Common myeloid progenitor, CD34-positive (primary cell): ENCODE results near the gene MUS81.
"Not testable (repeated sequence)": the region's sequence is repeated elsewhere in the genome, so short reads cannot be mapped to it uniquely, and the experiment has no call there.

Experiments
- CTCF ChIA-PET: fragments of 350-600 bp; sonication (Branson Sonifier 250); formaldehyde crosslinking; loops from one replicate; lab custom pipeline; 2021; ENCODE audit warnings: antibody characterized with exemption; lab: Charles Lee
- POLR2A ChIA-PET: fragments of 350-600 bp; sonication (Branson Sonifier 250); formaldehyde crosslinking; loops from one replicate; lab custom pipeline; 2021; ENCODE audit warnings: antibody characterized with exemption; lab: Charles Lee
- DNase-seq, 3 donors: peaks; one replicate each; pipeline versions ENCODE4 v3.0.0 to v3.0.0-alpha.2; 2013
- H3K27ac ChIP-seq, 2 experiments: 1 replicate in 1 of 2; 2 replicates in 1 of 2; pipeline ENCODE4 v1.7.0; 2013; ENCODE audit warnings: inconsistent platforms in 2 of 2, low read length in 2 of 2, mild to moderate bottlenecking in 2 of 2, low read depth in 1 of 2, moderate library complexity in 1 of 2; ENCODE audit not compliant: severe bottlenecking in 2 of 2, insufficient read depth in 1 of 2, poor library complexity in 1 of 2
- H3K27me3 ChIP-seq, 5 experiments: replicated peaks in 2 of 5; 1 replicate in 3 of 5; 2 replicates in 2 of 5; pipeline versions ENCODE4 v1.6.1 to v1.7.0; 2013; ENCODE audit warnings: low read length in 4 of 5, mild to moderate bottlenecking in 2 of 5, moderate library complexity in 2 of 5, inconsistent platforms in 1 of 5; ENCODE audit not compliant: insufficient read depth in 5 of 5, control insufficient read depth in 4 of 5
- H3K36me3 ChIP-seq, 4 experiments: 1 replicate in 2 of 4; 2 replicates in 2 of 4; pipeline versions ENCODE4 v1.6.1 to v1.7.0; 2013; ENCODE audit warnings: low read length in 3 of 4, control low read depth in 1 of 4, mild to moderate bottlenecking in 1 of 4; ENCODE audit not compliant: control insufficient read depth in 4 of 4, insufficient read depth in 4 of 4
- H3K4me1 ChIP-seq, 4 experiments: 1 replicate in 3 of 4; 2 replicates in 1 of 4; pipeline versions ENCODE4 v1.6.1 to v1.7.1; 2013; ENCODE audit warnings: low read length in 3 of 4, mild to moderate bottlenecking in 3 of 4, control low read depth in 1 of 4, inconsistent platforms in 1 of 4, moderate library complexity in 1 of 4; ENCODE audit not compliant: control insufficient read depth in 4 of 4, insufficient read depth in 4 of 4; ENCODE audit errors: control extremely low read depth in 1 of 4
- H3K4me3 ChIP-seq, 7 experiments: 1 replicate in 4 of 7; 2 replicates in 3 of 7; pipeline versions ENCODE4 v1.5.1 to v1.7.0; 2013; ENCODE audit warnings: mild to moderate bottlenecking in 7 of 7, low read length in 6 of 7, moderate library complexity in 6 of 7, inconsistent platforms in 2 of 7, low read depth in 2 of 7, control low read depth in 1 of 7; ENCODE audit not compliant: insufficient read depth in 4 of 7, control insufficient read depth in 1 of 7; ENCODE audit errors: extremely low read depth in 1 of 7
- H3K9me3 ChIP-seq, 5 experiments: 1 replicate in 4 of 5; 2 replicates in 1 of 5; pipeline versions ENCODE4 v1.6.1 to v1.7.1; 2013; ENCODE audit warnings: low read length in 4 of 5, mild to moderate bottlenecking in 2 of 5, inconsistent platforms in 1 of 5, low read depth in 1 of 5, moderate library complexity in 1 of 5; ENCODE audit not compliant: control insufficient read depth in 4 of 5, insufficient read depth in 2 of 5; ENCODE audit errors: control extremely low read depth in 1 of 5
- WGBS: methylation state at CpG from one replicate; pipeline ENCODE4 v1.1.5; 2013; ENCODE audit not compliant: insufficient coverage; 5-methylcytosine and 5-hydroxymethylcytosine counted together

Gene MUS81

DNA sequence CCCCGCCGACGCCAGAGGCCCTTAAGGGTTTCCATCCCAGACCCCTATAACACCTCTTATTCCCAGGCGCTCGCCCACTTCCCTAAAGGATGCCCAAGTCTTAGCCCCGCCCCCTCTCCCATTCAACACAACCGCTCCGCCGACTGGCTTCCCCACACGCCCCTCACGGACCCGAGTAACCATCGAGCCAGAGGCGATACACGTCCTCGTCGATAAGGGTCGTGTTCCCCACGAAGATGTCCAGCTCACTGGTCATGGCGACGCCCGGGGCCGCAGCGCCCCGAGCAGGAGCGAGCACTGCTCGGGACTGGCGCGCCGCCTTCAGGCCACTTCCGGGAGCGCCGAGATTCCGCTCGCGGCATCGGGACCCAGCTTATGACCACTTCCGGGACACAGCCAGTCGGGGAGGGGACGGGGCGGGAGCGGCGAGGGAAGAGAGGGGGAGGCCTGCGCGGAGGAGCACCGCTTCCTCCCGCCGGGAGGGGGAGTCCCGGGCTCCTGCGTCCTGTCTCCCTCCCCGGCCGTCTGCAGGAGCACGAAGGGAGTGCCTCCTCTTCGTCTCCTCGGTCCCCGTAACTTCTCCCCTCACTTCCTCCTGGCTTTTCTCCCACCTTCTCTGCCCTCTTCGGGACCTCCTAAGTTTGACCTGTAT, 28.1 kb downstream of the MUS81 start, which contains the start of gene FIBP:
FIBP (minus strand) TSS at position 309 of the 652 bp plus-strand sequence; CDS start at position 256, 53 bp downstream.
- peak; percentile 96 to 98 (median 97) for DNase-seq
- Histone ChIP-seq H3K9me3 (no peaks in the 10 kb centered on the region), H3K4me1 (peaks cover 8 to 66% (median 60%) of the 10 kb centered on the region in 4 experiments), H3K27me3 (no peaks in the 10 kb centered on the region), H3K36me3 (peaks cover 5 to 45% (median 38%) of the 10 kb centered on the region in 4 experiments), H3K4me3 (peak within 1 kb of the TSS; percentile 55 to 97 (median 88)), H3K27ac (peak within 1 kb of the TSS; percentile 40 to 87)
- POLR2A ChIA-PET, result interaction anchor here (0.6 to 5.4 kb wide), 7 partner anchors 12 to 1692 kb away, joined by 3 to 33 read pairs (median 3); partner anchors contain the start of genes CFL1, FOSL1, KAT5 and MUS81
- 0% methylated on average over 38 of the region's 57 CpGs for WGBS
- CTCF ChIA-PET, result interaction anchor here (0.9 to 11.9 kb wide), 21 partner anchors 8 to 247 kb away, joined by 3 to 168 read pairs (median 7); partner anchors contain the start of genes AP5B1, C11orf68, CFL1 and CTSW

- Histone ChIP-seq H3K4me3 (peak within 1 kb of the TSS; percentile 59 to 97 (median 87)), H3K27ac (peak within 1 kb of the TSS; percentile 46 to 87), H3K4me1 (peaks cover 11 to 78% (median 70%) of the 10 kb centered on the region in 4 experiments), H3K27me3 (no peaks in the 10 kb centered on the region), H3K36me3 (peaks cover 3 to 26% (median 17%) of the 10 kb centered on the region in 4 experiments), H3K9me3 (no peaks in the 10 kb centered on the region)
- ChIA-PET CTCF (interaction anchor here (0.6 to 11.9 kb wide), 28 partner anchors 8 to 248 kb away, joined by 3 to 168 read pairs (median 7); partner anchors contain the start of genes AP5B1, C11orf68, CFL1 and CTSW), POLR2A (interaction anchor here (0.5 to 5.4 kb wide), 15 partner anchors 10 to 179 kb away, joined by 3 to 33 read pairs (median 3); partner anchors contain the start of genes BANF1, CFL1, CST6 and CTSW)
- 0% methylated on average over 85 of the region's 94 CpGs for WGBS
- peak; percentile 93 to 97 (median 97) for DNase-seq
Observed at GRCh38 chr11:65890324-65891218, 30.3 kb downstream of the MUS81 start, which contains the start of gene CCDC85B. CCDC85B (plus strand) TSS chr11:65890673; CDS start chr11:65890784, 111 bp downstream.

DNA sequence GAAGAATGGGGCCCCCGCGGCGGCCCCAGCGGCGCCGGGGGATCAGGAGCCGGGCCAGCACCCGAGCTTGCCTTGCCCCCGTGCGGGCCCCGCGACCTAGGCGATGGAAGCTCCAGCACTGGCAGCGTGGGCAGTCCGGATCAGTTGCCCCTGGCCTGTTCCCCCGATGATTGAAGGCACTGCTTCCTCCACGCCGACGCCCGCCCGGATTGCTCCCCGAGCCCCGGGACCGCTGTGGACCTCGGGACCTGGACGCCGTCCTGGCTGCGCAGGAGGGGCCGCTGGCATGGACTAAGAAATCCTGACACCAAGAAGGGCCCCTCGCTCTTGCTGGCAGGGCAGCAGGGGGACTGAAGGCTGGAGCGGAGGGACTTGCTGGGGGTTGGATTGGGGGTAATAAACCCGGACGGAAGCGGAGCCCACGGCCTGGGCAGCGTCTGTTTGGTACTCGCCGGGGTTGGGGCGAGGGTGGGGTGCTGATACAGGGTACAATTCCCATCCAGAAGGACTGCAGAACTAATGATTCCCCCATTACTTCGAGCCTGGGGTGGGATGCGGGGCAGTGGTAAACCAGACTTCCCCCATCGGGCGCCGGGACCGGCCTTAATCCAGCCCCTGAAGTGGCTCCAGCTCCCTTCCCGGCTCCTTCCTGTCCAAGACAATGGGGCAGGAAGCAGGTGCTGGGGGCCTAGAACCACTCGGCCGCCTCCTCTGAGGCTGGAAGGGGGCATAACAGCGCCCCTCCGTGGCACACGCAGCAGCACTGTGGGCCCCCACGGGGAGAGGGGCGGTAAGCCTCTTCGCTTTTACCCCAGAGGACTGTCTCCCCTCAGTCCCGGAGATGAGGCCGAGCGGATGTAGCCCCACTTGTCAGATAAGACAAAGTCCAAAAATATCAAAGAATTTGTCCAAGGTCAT, 31.2 kb downstream of the MUS81 start:
- Histone ChIP-seq H3K4me1 (peaks cover 11 to 78% (median 70%) of the 10 kb centered on the region in 4 experiments), H3K27ac (peak overlapping the region; percentile 46 to 68), H3K4me3 (peak overlapping the region; percentile 59 to 97 (median 76)), H3K36me3 (peaks cover 0 to 16% (median 12%) of the 10 kb centered on the region in 4 experiments), H3K9me3 (no peaks in the 10 kb centered on the region), H3K27me3 (no peaks in the 10 kb centered on the region)
- ChIA-PET POLR2A (interaction anchor here (0.6 to 5.4 kb wide), 16 partner anchors 9 to 277 kb away, joined by 3 to 33 read pairs (median 4); partner anchors contain the start of genes BANF1, CFL1, CST6 and CTSW), CTCF (interaction anchor here (0.6 to 11.9 kb wide), 23 partner anchors 11 to 244 kb away, joined by 3 to 168 read pairs (median 7); partner anchors contain the start of genes AP5B1, C11orf68, CFL1 and CTSW)
- DNase-seq, result peak in 2 of 3 donors; percentile 47 to 56
- under 1% methylated on average over 49 of the region's 57 CpGs for WGBS

GRCh38 chr11:65892137-65892540, 31.9 kb downstream of the MUS81 start:
- Histone ChIP-seq H3K4me1 (peaks cover 11 to 75% (median 68%) of the 10 kb centered on the region in 4 experiments), H3K4me3 (peak overlapping the region in 6 of 7 experiments; percentile 62 to 97 (median 78)), H3K27ac (peak overlapping the region in 1 of 2 experiments; percentile 68), H3K36me3 (peaks cover 0 to 16% (median 6%) of the 10 kb centered on the region in 4 experiments)
- not testable (repeated sequence) for DNase-seq, H3K27me3 ChIP-seq, H3K9me3 ChIP-seq
- 91% methylated on average over 3 of the region's 5 CpGs for whole genome bisulfite sequencing
- POLR2A ChIA-PET, result interaction anchor here (0.9 to 3.6 kb wide), 8 partner anchors 9 to 278 kb away, joined by 3 to 33 read pairs (median 4); partner anchors contain the start of gene FOSL1
- CTCF ChIA-PET, result interaction anchor here (0.9 to 4.3 kb wide), 6 partner anchors 10 to 92 kb away, joined by 3 to 40 read pairs (median 5); partner anchors contain the start of gene FOSL1

- DNase-seq, result no peak
- POLR2A ChIA-PET, result interaction anchor here (0.6 to 3.6 kb wide), 9 partner anchors 8 to 39 kb away, joined by 3 to 33 read pairs (median 5); partner anchors contain the start of genes C11orf68, CFL1, DRAP1 and FOSL1
- peaks cover 0 to 13% (median 5%) of the 10 kb centered on the region in 4 experiments for H3K36me3 ChIP-seq
Observed at GRCh38 chr11:65892661-65893317, 32.6 kb downstream of the MUS81 start.

More at GRCh38 chr11:65892661-65893317, 32.6 kb downstream of the MUS81 start:
- Histone ChIP-seq H3K27me3 (no peaks in the 10 kb centered on the region), H3K4me1 (peaks cover 11 to 69% (median 62%) of the 10 kb centered on the region in 4 experiments), H3K27ac (peak overlapping the region in 1 of 2 experiments; percentile 68), H3K9me3 (no peaks in the 10 kb centered on the region), H3K4me3 (peak overlapping the region in 3 of 7 experiments; percentile 23 to 76 (median 45))
- WGBS, result 84% methylated on average over 7 of the region's 10 CpGs
- CTCF ChIA-PET, result interaction anchor here (1.0 to 4.3 kb wide), 6 partner anchors 9 to 91 kb away, joined by 3 to 40 read pairs (median 3); partner anchors contain the start of gene FOSL1
